Right lobe of liver (tissue), 6 donors: Measurements from ENCODE around the gene CAMK4. TPM values are rescaled to one million over a fixed set of nuclear protein-coding genes. Genes with fewer than 3 reads are reported as not detected.

ENCODE experiments used
- ATAC-seq, 4 donors: fragments of 200-7000 bp; cut with Tn5 transposase; one replicate each; pipeline ENCODE4 v1.9.1; 2020; ENCODE audit warnings: mild to moderate bottlenecking in 4 of 4, moderate library complexity in 4 of 4
- DNase-seq, 3 donors: peaks; one replicate each; pipeline ENCODE4 v3.0.0-alpha.2; 2020
- H3K27ac ChIP-seq, 3 donors: fragments of 200-600 bp; one replicate each; pipeline ENCODE4 v1.8.0; 2022
- H3K27me3 ChIP-seq, 2 donors: fragments of 200-600 bp; one replicate each; pipeline ENCODE4 v1.8.0; 2022
- H3K36me3 ChIP-seq, 4 donors: fragments of 200-600 bp; sonication (generic) in 1 of 4; one replicate each; pipeline versions ENCODE4 v1.5.1 to v1.8.0; 2017 to 2022; ENCODE audit warnings: control low read depth in 1 of 4
- H3K4me1 ChIP-seq, 4 donors: fragments of 200-600 bp; sonication (generic) in 1 of 4; one replicate each; pipeline versions ENCODE4 v1.5.1 to v1.8.0; 2017 to 2022; ENCODE audit warnings: control low read depth in 1 of 4
- H3K4me3 ChIP-seq, 3 donors: fragments of 200-600 bp; one replicate each; pipeline ENCODE4 v1.8.0; 2022
- H3K9me3 ChIP-seq, 4 donors: fragments of 200-600 bp; sonication (generic) in 1 of 4; one replicate each; pipeline versions ENCODE4 v1.5.1 to v1.8.0; 2017 to 2022; ENCODE audit warnings: control low read depth in 1 of 4
- POLR2A ChIP-seq: fragments of 450-650 bp; IDR thresholded peaks from one replicate; pipeline ENCODE4 v1.6.1; 2017; ENCODE audit warnings: antibody characterized with exemption, mild to moderate bottlenecking
- WGBS: methylation state at CpG from one replicate; pipeline ENCODE4 v1.1.6; 2018; ENCODE audit warnings: low coverage, low lambda C conversion rate; ENCODE audit not compliant: insufficient coverage; ENCODE audit errors: missing lambda C conversion rate; 5-methylcytosine and 5-hydroxymethylcytosine counted together
- intact Hi-C, 2 donors: fragments of 100-400 bp; cut with DNase I; formaldehyde crosslinking; loops; one replicate each; pipeline versions ENCODE4 v1.11.2 to v1.14.1; 2022
- total RNA-seq, 6 experiments: library from RNA; depleted of rRNA in 2 of 6; stranded (reverse); fragments of >200 nt in 2 of 6; fragmentation: NEBNext Ultra II Directional in 3 of 6; extraction: Animal tissue kit (Norgen Biotek cat#: 25700) in 3 of 6; gene quantifications; one replicate each; pipeline versions ENCODE4 v1.1.0 to v1.2.4, GENCODE V29; 2016 to 2023
- TF ChIP-seq, protein P1 (sequence below), 4 donors: fragments of 200-600 bp in 3 of 4; fragments of 450-650 bp in 1 of 4; IDR thresholded peaks; one replicate each; pipeline versions ENCODE4 v1.5.1 to v1.8.0; 2016 to 2022; ENCODE audit warnings: antibody characterized with exemption in 4 of 4, mild to moderate bottlenecking in 2 of 4
- donor health status: DM: no; HTN: yes; CAD: no.
- donor health status: DM: no; HTN: no; CAD: no.
- donor health status: DM: no; HTN: no; CAD: no.
- donor health status: DM: no; HTN: yes; CAD: no.
- donor health status: DM: no; HTN: yes; CAD: no.

Gene CAMK4
- total RNA-seq, 6 experiments from 2014 or later: 0.81 to 4.3 (median 1.3) TPM

GRCh38 chr5:111511831-111512374 is 287.7 kb downstream of the CAMK4 start:
- intact Hi-C loops: no loop called here
- no peaks in the 10 kb centered on the region for H3K9me3 ChIP-seq
- H3K4me1 ChIP-seq: peaks cover 0 to 27% (median 3%) of the 10 kb centered on the region in 4 donors
- no peaks in the 10 kb centered on the region for H3K27me3 ChIP-seq
- 0% methylated on average over 8 of the region's 32 CpGs for WGBS
- TF ChIP-seq POLR2A: no peak
- TF ChIP-seq, protein P1, sequence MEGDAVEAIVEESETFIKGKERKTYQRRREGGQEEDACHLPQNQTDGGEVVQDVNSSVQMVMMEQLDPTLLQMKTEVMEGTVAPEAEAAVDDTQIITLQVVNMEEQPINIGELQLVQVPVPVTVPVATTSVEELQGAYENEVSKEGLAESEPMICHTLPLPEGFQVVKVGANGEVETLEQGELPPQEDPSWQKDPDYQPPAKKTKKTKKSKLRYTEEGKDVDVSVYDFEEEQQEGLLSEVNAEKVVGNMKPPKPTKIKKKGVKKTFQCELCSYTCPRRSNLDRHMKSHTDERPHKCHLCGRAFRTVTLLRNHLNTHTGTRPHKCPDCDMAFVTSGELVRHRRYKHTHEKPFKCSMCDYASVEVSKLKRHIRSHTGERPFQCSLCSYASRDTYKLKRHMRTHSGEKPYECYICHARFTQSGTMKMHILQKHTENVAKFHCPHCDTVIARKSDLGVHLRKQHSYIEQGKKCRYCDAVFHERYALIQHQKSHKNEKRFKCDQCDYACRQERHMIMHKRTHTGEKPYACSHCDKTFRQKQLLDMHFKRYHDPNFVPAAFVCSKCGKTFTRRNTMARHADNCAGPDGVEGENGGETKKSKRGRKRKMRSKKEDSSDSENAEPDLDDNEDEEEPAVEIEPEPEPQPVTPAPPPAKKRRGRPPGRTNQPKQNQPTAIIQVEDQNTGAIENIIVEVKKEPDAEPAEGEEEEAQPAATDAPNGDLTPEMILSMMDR (IDR thresholded peaks at IDR 0.05): no peak
- peak overlapping the region; percentile 94 to 95 (median 94) for H3K27ac ChIP-seq
- peak; percentile 44 to 59 (median 49) for ATAC-seq
- no peaks in the 10 kb centered on the region for H3K36me3 ChIP-seq
- DNase-seq: no peak
- peak overlapping the region; percentile 72 to 90 (median 85) for H3K4me3 ChIP-seq

DNA sequence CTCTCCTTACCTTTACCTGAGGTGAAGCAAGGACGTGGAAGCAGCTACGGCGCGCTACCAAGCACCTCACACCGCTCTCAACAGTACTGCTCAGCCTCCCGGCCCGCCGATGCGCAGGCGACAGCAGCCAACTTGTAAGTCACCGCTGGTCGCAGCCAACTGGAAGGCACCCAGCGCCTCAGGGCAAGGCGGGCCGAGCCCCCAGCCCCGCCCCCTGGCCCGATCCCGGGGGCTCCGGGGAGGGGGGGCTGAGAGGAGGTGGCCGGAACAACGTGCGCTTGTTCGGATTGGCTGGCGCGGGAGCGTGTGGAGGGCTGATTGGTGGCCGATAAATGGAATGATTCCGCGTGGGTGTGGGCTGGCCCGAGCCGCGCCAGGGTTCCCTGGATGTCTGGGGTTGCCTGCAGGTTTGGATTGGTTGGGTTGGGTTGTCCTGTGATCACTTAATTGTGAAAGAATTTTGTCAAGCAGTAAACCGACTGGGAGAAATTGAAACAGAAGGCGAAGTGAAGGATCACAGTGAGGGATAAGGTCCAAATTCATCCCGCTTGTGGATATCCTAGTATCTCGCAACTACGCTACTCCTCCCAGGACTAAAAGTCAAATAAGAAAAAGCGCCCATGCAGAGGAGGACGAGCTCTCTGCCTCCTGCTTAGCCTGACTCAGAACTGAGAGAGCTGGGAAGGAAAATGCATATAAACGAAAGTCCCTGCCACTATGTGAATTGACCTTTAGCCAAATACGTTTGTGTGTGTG is 288.4 kb downstream of the CAMK4 start, which contains the start of gene STARD4:
TSS of gene STARD4 (minus strand) at position 161 of the 756 bp plus-strand sequence. CDS start 5,102 bp downstream, outside the sequence.
- Histone ChIP-seq H3K36me3 (no peaks in the 10 kb centered on the region), H3K27me3 (no peaks in the 10 kb centered on the region), H3K27ac (peak within 1 kb of the TSS; percentile 94 to 95 (median 94)), H3K9me3 (no peaks in the 10 kb centered on the region), H3K4me3 (peak within 1 kb of the TSS; percentile 72 to 90 (median 85)), H3K4me1 (peaks cover 0 to 27% (median 3%) of the 10 kb centered on the region in 4 donors)
- TF ChIP-seq, protein P1 (IDR thresholded peaks at IDR 0.05): no peak
- peak; percentile 91 for TF ChIP-seq POLR2A
- intact Hi-C loops: no loop called here
- peak; percentile 93 to 98 (median 95) for ATAC-seq
- WGBS: under 1% methylated on average over 15 of the region's 41 CpGs
- peak; percentile 97 to 98 (median 97) for DNase-seq

DNA sequence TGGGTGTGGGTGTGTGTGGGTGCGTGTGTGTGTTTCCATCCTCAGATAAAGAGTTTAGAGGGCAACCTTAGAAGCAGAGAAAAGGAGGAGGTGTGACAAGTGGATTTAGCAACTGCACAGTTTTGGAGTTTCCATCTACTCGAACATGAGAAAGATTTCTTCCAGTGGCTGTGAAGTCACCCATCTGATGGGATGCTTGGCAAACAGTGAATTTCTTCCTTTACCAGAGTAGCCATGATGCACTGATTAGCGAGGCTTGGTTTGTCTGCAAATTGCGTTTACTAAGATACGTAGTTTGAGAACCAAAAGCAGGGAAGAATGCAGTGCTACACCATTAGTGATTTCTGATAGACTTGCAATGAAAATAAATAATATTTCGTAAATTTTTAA is 288.9 kb downstream of the CAMK4 start:
- Histone ChIP-seq H3K27ac (peak overlapping the region; percentile 75 to 94 (median 77)), H3K27me3 (no peaks in the 10 kb centered on the region), H3K4me1 (peaks cover 0 to 27% (median 3%) of the 10 kb centered on the region in 4 donors), H3K9me3 (no peaks in the 10 kb centered on the region), H3K36me3 (no peaks in the 10 kb centered on the region), H3K4me3 (peak overlapping the region; percentile 72 to 90 (median 85))
- 7% methylated on average over 6 of the region's 6 CpGs for WGBS
- TF ChIP-seq, protein P1 (IDR thresholded peaks at IDR 0.05): no peak
- TF ChIP-seq POLR2A: no peak
- intact Hi-C loops: no loop called here
- ATAC-seq (no peak), DNase-seq (no peak)

DNA sequence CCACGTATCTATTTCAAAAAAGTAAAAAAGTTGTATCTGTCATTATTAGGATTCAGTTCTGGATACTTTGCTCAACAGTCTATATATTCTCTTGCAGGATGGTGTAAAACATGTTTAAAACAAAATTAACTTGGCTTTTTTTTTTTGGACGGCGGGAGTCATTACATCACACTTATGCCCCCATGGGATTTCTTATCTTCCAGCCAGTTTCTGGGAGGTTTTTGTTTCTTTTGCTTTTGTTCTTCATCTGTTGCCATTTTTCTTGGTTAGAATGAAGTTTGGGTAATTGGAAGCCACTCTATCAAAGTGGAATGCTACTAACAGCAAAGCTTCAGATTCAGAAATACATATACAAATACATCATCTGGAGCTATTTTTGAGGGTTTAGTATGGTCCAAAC is 289.9 kb downstream of the CAMK4 start:
- no peak for TF ChIP-seq POLR2A
- TF ChIP-seq, protein P1 (IDR thresholded peaks at IDR 0.05): no peak

More for the DNA sequence above, 289.9 kb downstream of the CAMK4 start:
- ATAC-seq: no peak
- H3K27me3 ChIP-seq: no peaks in the 10 kb centered on the region
- H3K27ac ChIP-seq: no peak overlapping the region
- H3K9me3 ChIP-seq: no peaks in the 10 kb centered on the region
- no peaks in the 10 kb centered on the region for H3K36me3 ChIP-seq
- 95% methylated on average over 3 of the region's 3 CpGs for WGBS
- intact Hi-C loops: no loop called here
- H3K4me3 ChIP-seq: no peak overlapping the region
- no peak for DNase-seq
- H3K4me1 ChIP-seq: peaks cover 0 to 20% (median 3%) of the 10 kb centered on the region in 4 donors
